ENCODE data around the gene KCNG2.

The KCNG2 gene

GRCh38 chr18:79944126-79944731 lies 146.5 kb downstream of the KCNG2 start:
- DNase-seq = peak; percentile 44 to 52

- no peak for DNase-seq
Measured at GRCh38 chr18:79944746-79945117, 147.0 kb downstream of the KCNG2 start.

- DNase-seq = no peak
Measured at GRCh38 chr18:79945118-79946042, 147.6 kb downstream of the KCNG2 start.

GRCh38 chr18:79947054-79947755 lies 149.5 kb downstream of the KCNG2 start:
- no peak for DNase-seq

GRCh38 chr18:79947881-79948610 lies 150.3 kb downstream of the KCNG2 start:
- no peak for DNase-seq

GRCh38 chr18:79948719-79949411 lies 151.1 kb downstream of the KCNG2 start:
- no peak for DNase-seq
